GM12875 (cell line): ENCODE measurements around the gene STOML1.
"Not testable (repeated sequence)": the region's sequence is repeated elsewhere in the genome, so short reads cannot be mapped to it uniquely, and the experiment has no call there.

Experiments used
- H3K4me3 ChIP-seq: one replicate; pipeline ENCODE4 v1.5.1; 2011; ENCODE audit warnings: low read depth, low read length, control low read depth
- CTCF ChIP-seq: IDR thresholded peaks from 2 replicates; pipeline ENCODE4 v1.5.1; 2011; ENCODE audit warnings: low read depth, mild to moderate bottlenecking, control low read depth, inconsistent platforms, low read length, moderate library complexity, borderline replicate concordance; ENCODE audit not compliant: insufficient read depth

The STOML1 gene

GRCh38 chr15:73939138-73939537 is 53.0 kb downstream of the STOML1 start:
- no peak overlapping the region for H3K4me3 ChIP-seq
- no peak for TF ChIP-seq CTCF

GRCh38 chr15:73938516-73938915 is 53.6 kb downstream of the STOML1 start:
- not testable (repeated sequence) for H3K4me3 ChIP-seq

GRCh38 chr15:73937726-73938125 is 54.4 kb downstream of the STOML1 start:
- TF ChIP-seq CTCF, result no peak
- H3K4me3 ChIP-seq, result no peak overlapping the region

GRCh38 chr15:73937296-73937695 is 54.8 kb downstream of the STOML1 start:
- H3K4me3 ChIP-seq, result no peak overlapping the region
- TF ChIP-seq CTCF, result no peak

- TF ChIP-seq CTCF, result no peak
- no peak overlapping the region for H3K4me3 ChIP-seq
Observed at GRCh38 chr15:73936588-73937290, 55.4 kb downstream of the STOML1 start.

- TF ChIP-seq CTCF, result no peak
- no peak overlapping the region for H3K4me3 ChIP-seq
Observed at GRCh38 chr15:73936181-73936580, 55.9 kb downstream of the STOML1 start.

- H3K4me3 ChIP-seq, result no peak overlapping the region
- no peak for TF ChIP-seq CTCF
Observed at GRCh38 chr15:73935547-73935946, 56.5 kb downstream of the STOML1 start.
